HG03469 (cell line): ENCODE results near the gene CNTFR.

Experiments
- ATAC-seq: cut with Tn5 transposase; IDR thresholded peaks from one replicate; pipeline ENCODE4 v1.9.1; 2021; ENCODE audit warnings: mild to moderate bottlenecking, moderate library complexity, moderate number of reproducible peaks; ENCODE audit not compliant: unreplicated experiment

The CNTFR gene

DNA sequence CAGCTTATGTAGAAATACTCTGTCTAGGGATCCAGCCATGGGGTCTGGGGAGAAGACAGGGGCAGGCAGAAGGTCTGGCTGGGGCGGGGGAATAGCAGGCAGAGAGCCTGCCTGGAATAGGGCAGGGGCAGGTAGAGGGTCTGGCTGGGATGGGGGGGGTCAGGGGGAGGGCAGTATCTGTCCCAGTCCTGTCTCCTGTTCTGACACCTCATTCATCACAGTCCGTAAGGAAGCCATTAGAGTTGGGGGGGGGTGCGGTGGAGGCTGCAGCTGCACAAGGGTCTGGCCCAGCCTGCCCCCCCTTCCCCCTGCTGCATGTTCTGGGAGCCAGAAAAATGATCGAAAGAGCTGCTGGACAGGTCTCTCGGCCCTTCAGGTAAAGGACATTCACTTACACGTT, 32.6 kb downstream of the CNTFR start:
- no peak for ATAC-seq

DNA sequence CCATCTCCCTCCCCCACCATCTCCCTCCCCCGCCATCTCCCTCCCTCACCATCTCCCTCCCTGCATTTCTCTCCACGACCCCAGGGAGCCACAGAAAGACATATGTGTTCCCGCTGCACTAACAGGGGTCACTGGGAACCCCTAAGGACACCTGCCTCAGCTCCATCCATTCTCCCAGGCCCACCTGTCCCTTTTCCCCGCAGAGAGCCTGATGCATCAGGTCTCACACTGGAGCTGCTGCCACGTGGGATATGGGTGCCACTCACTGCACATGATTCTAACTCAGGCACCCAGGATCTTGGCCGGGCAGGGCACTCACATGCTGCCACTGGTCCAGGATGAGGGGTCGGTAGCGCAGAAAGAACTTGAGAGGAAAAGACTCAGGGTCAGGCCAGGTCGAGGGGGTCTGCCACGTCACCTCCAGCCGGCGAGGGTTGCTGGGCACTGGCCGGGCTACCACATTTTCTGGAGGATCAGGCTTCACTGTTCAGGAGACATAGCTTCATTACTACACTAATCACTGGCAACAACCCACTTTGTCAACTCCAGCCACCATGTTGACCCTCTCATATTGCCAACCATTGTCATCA, 33.5 kb downstream of the CNTFR start:
- ATAC-seq: no peak

DNA sequence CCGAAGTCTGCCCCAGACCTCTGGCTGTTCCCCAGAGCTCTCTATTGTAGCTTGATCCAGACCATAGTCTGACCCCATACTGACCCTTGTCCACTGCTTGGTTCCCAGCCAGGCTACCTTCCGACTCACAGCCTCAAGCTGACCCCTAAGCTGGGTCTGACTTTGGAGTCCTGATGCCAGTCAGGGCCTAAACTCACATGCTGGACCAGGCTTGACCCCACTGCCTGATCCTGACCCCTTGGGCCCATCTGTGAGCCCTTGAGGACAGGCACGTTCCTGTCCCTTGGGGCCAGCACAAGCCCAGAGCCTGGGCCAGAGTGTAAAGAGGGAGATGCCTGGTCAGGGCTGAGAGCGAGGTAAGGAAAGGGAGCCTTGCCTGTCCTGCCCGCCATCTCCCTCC, 34.0 kb downstream of the CNTFR start:
- no peak for ATAC-seq

GRCh38 chr9:34555002-34555348, 34.5 kb downstream of the CNTFR start:
- ATAC-seq: no peak

DNA sequence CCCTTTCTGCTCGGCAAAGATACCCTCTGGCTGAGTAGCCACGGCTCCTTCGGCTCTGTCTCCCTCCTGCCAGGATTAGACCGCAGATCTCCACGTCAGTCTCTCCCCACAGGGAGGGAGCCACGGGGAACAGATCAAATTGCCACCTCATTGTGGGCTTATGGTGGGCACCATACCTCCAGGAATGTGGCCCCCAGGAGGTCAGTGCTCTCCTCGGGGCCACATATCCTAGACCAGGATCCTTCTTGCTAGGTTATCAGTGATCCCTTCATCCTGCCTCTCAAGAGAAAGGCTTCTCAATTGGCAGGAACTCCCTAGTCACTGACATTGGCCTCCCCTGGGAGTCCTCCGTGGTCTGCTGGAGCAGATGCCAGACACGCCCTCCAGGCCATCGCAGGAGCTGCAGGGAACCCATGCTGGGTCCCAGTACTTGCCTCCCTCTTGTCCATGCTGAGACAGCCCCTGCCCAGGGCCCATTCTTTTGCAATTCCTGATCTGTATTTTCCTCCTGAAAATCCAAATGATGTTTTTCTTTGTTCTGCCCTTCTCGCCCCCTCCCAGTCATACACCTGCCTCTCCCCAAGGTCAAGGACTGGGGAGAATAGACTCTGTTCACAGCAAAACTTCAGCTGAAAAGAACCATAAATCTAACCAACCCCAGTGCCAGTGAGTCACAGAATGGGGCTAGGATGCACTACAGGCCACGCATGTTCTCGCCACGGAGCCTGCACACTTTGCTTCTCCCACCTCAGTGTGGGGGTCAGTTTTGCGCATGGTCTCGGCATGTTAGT, 35.1 kb downstream of the CNTFR start:
- ATAC-seq: no peak

DNA sequence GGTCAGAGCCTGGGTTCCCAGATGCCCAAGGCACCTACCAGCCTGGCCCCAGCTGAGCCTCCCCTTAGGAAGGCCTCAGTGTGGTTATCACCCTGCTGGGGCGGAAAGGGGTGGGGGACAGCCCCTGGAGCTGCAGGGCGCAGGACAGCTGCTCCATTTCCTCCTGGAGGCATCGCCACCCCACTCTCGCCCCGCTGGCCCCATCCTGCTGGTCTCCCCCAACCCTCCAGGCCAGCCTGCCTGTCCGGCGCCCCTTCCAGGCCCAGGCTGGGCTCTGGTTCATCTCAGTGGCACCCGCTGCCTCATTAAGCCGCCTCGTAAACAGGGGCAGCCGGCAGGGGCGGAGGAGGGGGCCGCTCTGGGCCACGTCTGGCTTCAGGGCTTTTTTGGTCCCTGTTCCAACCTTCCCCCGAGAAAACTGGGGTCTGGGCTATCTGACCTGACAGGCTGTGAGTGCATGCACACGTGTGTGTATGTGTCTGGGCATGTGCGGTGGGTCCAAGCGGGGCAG, 36.0 kb downstream of the CNTFR start:
- no peak for ATAC-seq

GRCh38 chr9:34552986-34553385, 36.5 kb downstream of the CNTFR start:
- no peak for ATAC-seq

GRCh38 chr9:34552606-34552981, 36.9 kb downstream of the CNTFR start:
- no peak for ATAC-seq

DNA sequence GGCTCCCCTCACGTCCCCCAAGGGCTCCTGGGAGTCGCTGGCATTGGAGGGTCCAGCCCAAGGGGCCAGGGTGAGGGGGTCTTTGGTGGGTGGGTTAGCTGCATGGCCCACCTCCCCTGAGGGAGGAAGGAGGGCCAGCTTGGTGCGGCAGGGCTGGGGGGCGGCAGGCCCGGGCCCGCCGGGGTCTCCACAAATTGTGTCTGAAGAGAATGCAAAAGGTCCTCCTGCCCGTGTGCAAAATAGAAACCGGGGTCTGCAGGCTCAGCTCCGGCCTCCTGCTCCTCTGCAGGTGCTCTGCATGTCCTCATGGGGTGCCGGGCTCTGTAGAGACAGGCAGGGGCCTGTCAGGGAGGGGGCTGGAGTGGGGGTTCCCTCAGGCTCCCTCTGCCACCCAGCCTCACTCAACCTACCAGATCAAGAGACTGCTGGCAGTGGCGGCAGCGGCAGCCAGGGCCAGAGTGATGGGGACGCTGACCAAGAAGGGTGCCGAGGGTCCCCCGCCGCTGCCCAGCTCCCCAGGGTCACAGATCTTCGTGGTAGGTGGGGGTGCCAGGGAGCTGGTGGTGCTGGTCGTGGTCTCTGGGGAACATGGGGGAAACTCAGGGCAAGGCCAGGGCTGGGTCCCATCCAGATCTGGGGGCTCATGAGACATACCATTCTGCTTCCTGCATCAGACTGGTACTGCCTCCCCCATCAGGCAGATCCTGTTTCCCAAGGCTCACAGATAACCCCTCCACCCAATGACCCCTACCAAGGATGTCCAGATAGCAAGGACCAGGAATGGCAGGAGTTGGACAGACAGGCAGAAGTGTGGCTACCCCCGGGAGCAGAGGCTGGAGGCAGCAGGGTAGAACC, 37.5 kb downstream of the CNTFR start:
- no peak for ATAC-seq

GRCh38 chr9:34550681-34551270, 38.7 kb downstream of the CNTFR start:
- no peak for ATAC-seq

GRCh38 chr9:34550016-34550680, 39.4 kb downstream of the CNTFR start:
- no peak for ATAC-seq

DNA sequence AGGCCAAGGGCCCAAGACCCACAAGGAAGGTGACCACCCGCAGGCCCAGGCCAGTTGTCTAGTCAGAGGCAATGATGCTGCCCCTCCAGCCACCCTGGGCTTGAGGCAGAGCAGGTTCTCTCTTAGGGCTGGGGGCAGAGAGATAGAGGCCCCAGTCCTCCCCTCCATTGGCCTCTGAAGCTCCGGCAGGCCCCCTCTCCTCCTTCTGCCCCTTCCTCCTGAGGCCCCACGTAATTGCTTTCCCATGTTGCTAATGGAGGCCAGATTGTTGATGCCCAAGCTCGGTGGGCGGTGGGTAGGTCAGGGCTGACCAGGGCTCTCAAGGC, 40.2 kb downstream of the CNTFR start:
- no peak for ATAC-seq

DNA sequence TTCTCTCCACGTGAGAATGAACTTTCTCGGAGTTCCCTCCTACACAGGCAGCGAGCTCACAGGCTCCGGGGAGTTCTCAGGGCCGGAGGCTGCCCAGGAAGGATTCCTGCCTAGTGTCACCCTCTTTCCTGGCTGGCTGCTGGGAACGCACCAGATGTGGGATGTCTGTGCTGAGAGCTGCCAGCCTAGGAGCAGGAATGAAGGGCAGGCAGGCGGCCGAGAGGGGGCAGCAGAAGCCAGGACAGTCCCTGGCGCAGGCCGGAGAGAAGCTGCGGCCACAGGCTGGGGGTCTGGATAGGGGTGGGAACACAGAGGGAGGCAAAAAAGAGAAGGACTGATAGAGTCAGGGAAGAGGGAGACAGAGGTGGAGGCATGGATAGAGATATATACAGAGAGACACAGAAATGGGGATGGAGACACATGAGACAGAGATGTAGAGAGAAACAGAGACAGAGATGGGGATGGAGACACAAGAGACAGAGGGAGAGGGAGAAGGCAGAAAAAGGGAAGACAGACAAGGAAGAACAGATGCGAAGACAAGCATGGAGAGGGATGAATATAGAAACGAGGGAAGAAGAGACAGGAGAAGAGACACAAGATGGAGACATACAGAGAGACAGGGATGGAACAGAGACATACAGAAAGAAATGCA, 41.4 kb downstream of the CNTFR start:
- no peak for ATAC-seq

DNA sequence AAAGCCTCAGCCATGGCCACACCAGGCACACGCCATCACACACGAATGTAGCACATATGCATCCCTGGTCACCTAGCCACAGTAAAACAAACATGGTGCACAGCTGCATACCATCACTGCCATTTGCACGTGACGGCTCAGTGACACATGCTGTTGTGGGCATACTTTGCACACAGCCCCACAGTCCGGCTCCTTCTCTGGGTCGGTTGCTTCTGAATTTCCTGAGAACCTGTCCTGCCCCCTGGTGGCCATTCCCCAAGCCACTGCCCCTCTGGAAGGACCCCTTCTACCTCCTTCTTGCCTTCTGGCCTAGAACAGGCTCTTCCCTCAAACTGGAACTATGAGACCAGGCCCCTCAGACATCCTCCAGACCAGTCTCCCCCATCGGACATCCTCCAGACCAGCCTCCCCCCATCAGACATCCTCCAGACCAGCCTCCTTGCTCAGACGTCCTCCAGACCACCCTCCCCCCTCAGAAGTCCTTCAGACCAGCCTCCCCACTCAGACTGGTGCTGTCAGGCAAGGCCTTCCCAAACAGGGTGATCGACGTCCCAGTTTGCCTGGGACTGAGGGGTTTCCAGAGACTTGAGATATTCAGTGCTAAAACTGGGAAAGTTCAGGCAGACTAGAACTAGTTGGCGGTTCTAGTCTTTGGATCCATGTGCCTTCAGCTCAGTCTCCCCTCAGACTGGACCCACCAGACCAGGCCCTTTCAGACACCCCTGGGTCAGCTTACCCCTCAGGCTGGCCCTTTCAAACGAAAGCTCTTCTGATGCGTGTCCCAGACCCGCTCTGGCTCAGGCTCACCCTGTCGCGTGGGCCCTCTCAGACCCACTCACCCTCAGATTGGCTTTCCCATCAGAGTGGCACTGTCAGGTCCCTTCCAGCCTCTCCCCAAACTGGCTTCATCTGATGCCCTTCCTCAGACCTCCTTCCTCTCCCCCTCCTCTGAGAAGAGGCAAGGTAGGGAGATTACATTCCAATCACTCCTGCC, 42.4 kb downstream of the CNTFR start:
- ATAC-seq: no peak

DNA sequence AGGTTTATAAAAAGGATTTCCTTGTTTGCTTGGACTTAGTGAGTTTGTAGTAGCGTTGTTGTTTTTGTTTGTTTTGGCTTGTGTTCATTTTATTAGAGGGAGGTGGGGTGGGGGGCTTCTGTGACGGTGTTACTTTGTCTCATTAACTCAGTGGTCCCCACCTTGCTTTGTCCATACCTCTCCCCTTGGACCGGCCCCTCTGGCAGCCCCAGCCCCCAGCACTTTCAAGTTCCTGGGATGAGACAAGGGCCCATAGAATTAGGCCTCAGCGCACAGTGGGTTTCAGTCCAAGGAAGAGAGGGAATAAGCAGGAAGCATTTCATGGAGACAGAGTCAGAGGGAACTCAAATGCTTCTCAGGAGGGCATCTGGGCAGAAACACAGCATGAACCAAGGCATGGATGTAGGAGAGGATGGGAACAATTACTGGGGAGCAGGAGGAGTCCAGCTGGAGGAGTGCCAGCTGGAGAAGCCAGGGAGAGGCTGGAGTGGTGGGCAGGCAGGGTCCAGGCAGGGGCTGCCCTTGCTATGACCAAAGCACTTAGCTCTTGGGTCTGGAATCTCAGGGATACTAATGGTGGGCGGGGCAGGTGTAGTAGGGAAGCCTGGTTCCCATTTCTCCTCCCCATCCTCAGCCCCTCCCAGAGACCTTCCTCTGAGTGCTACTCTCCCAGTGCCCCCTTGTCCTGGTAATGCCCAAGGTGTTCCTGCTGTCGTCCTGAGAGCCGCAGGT, 43.3 kb downstream of the CNTFR start:
- ATAC-seq: no peak

DNA sequence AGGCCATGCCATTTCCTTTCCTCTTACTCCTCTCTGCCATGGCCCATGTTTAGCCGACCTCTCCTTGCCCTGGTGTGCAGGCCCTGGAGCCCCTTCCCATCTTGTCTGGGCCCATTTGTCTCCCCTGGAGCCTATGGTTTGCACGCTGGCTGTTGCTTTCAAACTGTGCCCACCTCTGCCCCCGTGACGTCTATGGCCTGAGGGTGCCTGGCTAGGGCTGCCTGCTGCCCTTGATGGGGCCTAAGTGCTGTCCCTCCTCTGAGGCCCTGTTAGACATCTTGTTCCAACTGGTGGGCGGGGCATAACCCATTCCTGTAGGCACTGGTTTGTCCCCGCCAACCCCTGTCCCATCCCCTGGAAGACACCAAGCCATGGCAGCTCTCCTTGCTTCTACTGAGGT, 44.0 kb downstream of the CNTFR start:
- ATAC-seq: no peak

DNA sequence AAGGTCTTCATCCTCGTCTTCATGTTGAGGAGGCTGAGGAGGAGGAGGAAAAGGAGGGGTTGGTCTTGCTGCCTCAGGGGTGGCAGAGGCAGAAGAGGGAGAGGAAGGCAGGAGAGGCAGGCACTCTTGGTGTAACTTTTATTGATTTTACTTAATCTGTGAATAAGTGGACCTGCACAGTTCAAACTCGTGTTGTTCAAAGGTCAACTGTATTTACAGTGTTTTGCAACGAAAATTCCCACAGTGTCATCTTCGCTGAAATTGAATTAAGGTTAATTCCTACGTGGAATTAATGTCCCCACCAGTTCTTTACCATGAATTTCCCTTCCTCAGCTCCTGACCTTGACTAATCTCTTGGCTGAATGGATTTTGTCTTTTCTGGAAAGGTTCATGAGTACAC, 45.5 kb downstream of the CNTFR start:
- no peak for ATAC-seq

- ATAC-seq: no peak
Measured at GRCh38 chr9:34541540-34541939, 48.0 kb downstream of the CNTFR start.

DNA sequence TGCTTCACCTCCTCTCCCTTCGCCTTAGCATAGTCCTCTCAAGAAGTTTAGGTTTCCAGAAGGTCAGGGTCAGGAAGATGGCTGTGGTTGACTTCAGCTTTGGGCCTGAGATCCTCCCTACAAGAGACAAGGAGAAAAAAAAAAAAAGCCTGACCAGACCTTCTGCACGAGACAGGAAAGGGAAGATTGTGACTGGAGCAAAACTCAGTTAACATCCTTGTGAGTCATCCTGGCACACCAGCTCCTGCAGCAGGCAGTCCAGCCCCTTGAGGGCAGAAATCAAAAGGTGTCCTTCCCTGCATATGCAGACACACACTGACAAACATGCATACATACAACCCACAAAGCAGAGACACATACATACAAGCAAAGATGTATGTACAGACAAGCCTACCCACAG, 48.7 kb downstream of the CNTFR start:
- no peak for ATAC-seq
